HepG2 (cell line): ENCODE results near the gene WDR93. TPM values are rescaled to one million over a fixed set of nuclear protein-coding genes. Genes with fewer than 3 reads are reported as not detected.

Source experiments
- ARNTL ChIP-seq: sonication (generic); formaldehyde crosslinking; IDR thresholded peaks from 2 replicates; pipeline ENCODE4 v1.4.0; 2020; ENCODE audit warnings: mild to moderate bottlenecking, missing genetic modification reagents
- BORCS8-MEF2B ChIP-seq: sonication (generic); formaldehyde crosslinking; IDR thresholded peaks from 2 replicates; pipeline ENCODE4 v1.8.0; 2022; ENCODE audit warnings: mild to moderate bottlenecking, missing genetic modification reagents
- CBX5 ChIP-seq: sonication (generic); formaldehyde crosslinking; IDR thresholded peaks from 2 replicates; pipeline ENCODE4 v1.4.0; 2020; ENCODE audit warnings: missing genetic modification reagents, borderline replicate concordance
- DRAP1 ChIP-seq: IDR thresholded peaks from 2 replicates; pipeline ENCODE4 v1.6.1; 2016; ENCODE audit warnings: missing genetic modification reagents, missing compliant biosample characterization
- PAX8 ChIP-seq: sonication (generic); formaldehyde crosslinking; IDR thresholded peaks from 2 replicates; pipeline ENCODE4 v1.8.0; 2022; ENCODE audit warnings: mild to moderate bottlenecking, missing genetic modification reagents, borderline replicate concordance
- RNF2 ChIP-seq: fragments of 450-650 bp; conservative IDR thresholded peaks from 2 replicates; pipeline ENCODE4 v1.6.1; 2016; ENCODE audit warnings: low read depth
- ZBTB39 ChIP-seq: sonication (generic); formaldehyde crosslinking; IDR thresholded peaks from 2 replicates; pipeline ENCODE4 v1.5.0; 2020; ENCODE audit warnings: missing genetic modification reagents
- ZNF567 ChIP-seq: sonication (generic); formaldehyde crosslinking; IDR thresholded peaks from 2 replicates; pipeline ENCODE4 v1.8.1; 2023; ENCODE audit warnings: mild to moderate bottlenecking, missing genetic modification reagents, borderline replicate concordance
- ZNF660 ChIP-seq: sonication (generic); formaldehyde crosslinking; IDR thresholded peaks from 2 replicates; pipeline ENCODE4 v1.5.1; 2020; ENCODE audit warnings: mild to moderate bottlenecking, low read depth, missing genetic modification reagents, borderline replicate concordance
- ZNF687 ChIP-seq: sonication (generic); formaldehyde crosslinking; IDR thresholded peaks from 2 replicates; pipeline ENCODE4 v1.5.1; 2020; ENCODE audit warnings: mild to moderate bottlenecking, missing genetic modification reagents, moderate library complexity
- ZNF768 ChIP-seq: sonication (generic); formaldehyde crosslinking; IDR thresholded peaks from 2 replicates; pipeline ENCODE4 v1.4.0; 2020; ENCODE audit warnings: missing genetic modification reagents
- ZNF782 ChIP-seq: sonication (generic); formaldehyde crosslinking; IDR thresholded peaks from 2 replicates; pipeline ENCODE4 v1.4.0; 2020; ENCODE audit warnings: missing genetic modification reagents, mild to moderate bottlenecking, borderline replicate concordance
- ZNF883 ChIP-seq: sonication (generic); formaldehyde crosslinking; IDR thresholded peaks from 2 replicates; pipeline ENCODE4 v1.5.1; 2020; ENCODE audit warnings: mild to moderate bottlenecking, missing genetic modification reagents; ENCODE audit errors: not compliant biosample characterization
- ZSCAN29 ChIP-seq: sonication (generic); formaldehyde crosslinking; conservative IDR thresholded peaks from 2 replicates; pipeline ENCODE4 v1.4.0; 2020; ENCODE audit warnings: mild to moderate bottlenecking, missing genetic modification reagents
- polyA plus RNA-seq, 8 experiments: library from polyadenylated mRNA; depleted of rRNA in 3 of 8; stranded (reverse) in 7 of 8; unstranded in 1 of 8; fragments of >200 nt; fragmentation: Illumina TruSeq in 4 of 8; extraction: Trizol in 4 of 8; gene quantifications; 2 replicates each; pipeline versions ENCODE4 v1.2.1 to v1.2.3, GENCODE V29; 2011 to 2016; ENCODE audit warnings: low read depth in 4 of 8, missing spikeins in 1 of 8, mixed read lengths in 1 of 8; ENCODE audit not compliant: insufficient read depth in 1 of 8
- total RNA-seq, 5 experiments: library from RNA; depleted of rRNA; stranded (reverse); fragments of >200 nt; fragmentation: Illumina TruSeq; extraction: Trizol; gene quantifications; 2 replicates each; pipeline ENCODE4 v1.2.3, GENCODE V29; 2016; ENCODE audit warnings: low read depth in 1 of 5
- TF ChIP-seq, protein P1 (sequence below): sonication (generic); formaldehyde crosslinking; IDR thresholded peaks from 2 replicates; pipeline ENCODE4 v1.4.0; 2020; ENCODE audit warnings: mild to moderate bottlenecking, missing genetic modification reagents
- TF ChIP-seq, protein P2 (sequence below): IDR thresholded peaks from 2 replicates; pipeline ENCODE4 v1.6.1; 2016
- TF ChIP-seq, protein P3 (sequence below): sonication (generic); formaldehyde crosslinking; conservative IDR thresholded peaks from 2 replicates; pipeline ENCODE4 v1.4.0; 2020; ENCODE audit warnings: missing genetic modification reagents

Gene WDR93
- total and polyA plus RNA-seq, 2 of the 13 experiments (the other 11 are each of a cell fraction or from before 2014, with no cell fraction given) = 0.07 TPM; not detected in 1

DNA sequence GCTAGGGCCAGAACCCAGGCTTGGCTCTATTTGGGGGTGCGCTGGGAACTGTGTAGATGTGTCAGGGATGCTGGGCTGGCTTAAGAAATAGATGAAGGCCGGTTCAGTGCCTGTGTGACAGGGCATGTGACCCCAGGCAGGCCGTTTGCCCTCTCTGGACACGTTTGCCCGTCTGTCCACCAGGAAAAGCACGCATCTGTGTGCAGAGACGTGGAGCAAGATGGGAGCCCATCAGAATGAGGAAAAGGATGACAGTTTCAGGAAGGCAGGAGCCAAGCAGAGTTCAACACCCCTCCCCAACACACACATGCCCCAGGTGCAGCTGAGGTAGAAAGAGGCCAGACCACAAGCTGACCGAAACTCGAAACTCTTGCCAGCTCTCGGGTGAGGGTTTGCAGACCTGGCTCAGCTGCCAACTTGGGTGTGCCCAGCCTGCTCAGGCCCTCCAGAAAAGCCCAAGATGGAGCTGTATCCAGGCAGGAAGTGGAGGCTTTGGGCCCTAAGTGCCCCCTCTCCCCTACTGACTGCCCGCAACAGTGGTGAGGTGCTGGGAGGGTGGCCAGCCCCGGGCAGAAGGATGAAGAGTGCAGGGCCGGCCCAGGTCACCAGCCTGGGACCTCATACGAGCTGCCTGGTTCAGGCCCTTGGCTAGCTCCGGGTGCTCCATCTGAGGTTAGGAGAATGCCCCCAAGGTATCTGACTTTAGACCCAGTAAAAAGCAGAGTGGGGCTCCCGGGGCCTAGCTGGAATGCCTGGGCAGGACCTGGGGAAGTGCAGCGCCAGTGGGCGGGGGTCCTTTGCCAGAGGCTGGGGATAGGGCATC lies 70.6 kb downstream of the WDR93 start (continued):
- TF ChIP-seq DRAP1 (no peak), ZNF782 (0 out of 2 replicates have a peak, but pooled peaks have one; percentile 35), ZNF768 (CRISPR knock-in tag) (peak; percentile 49; the same call in 1 of the 2 replicates), ZNF687 (CRISPR knock-in tag) (peak; percentile 49; the same call in 1 of the 2 replicates), ZNF883 (CRISPR knock-in tag) (peak; percentile 22), PAX8 (CRISPR knock-in tag) (0 out of 2 replicates have a peak, but pooled peaks have one; percentile 57), ZSCAN29 (0 out of 2 replicates have a peak, but pooled peaks have one; percentile 77), CBX5 (CRISPR knock-in tag) (no peak), BORCS8-MEF2B (CRISPR knock-in tag) (no peak), ARNTL (CRISPR knock-in tag) (peak; percentile 39; the same call in 1 of the 2 replicates), ZBTB39 (no peak), ZNF660 (CRISPR knock-in tag) (no peak), RNF2 (no peak), ZNF567 (CRISPR knock-in tag) (no peak)
- TF ChIP-seq, protein P1, sequence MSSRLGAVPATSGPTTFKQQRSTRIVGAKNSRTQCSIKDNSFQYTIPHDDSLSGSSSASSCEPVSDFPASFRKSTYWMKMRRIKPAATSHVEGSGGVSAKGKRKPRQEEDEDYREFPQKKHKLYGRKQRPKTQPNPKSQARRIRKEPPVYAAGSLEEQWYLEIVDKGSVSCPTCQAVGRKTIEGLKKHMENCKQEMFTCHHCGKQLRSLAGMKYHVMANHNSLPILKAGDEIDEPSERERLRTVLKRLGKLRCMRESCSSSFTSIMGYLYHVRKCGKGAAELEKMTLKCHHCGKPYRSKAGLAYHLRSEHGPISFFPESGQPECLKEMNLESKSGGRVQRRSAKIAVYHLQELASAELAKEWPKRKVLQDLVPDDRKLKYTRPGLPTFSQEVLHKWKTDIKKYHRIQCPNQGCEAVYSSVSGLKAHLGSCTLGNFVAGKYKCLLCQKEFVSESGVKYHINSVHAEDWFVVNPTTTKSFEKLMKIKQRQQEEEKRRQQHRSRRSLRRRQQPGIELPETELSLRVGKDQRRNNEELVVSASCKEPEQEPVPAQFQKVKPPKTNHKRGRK (CRISPR knock-in tag) = 0 out of 2 replicates have a peak, but pooled peaks have one; percentile 55
- TF ChIP-seq, protein P2, sequence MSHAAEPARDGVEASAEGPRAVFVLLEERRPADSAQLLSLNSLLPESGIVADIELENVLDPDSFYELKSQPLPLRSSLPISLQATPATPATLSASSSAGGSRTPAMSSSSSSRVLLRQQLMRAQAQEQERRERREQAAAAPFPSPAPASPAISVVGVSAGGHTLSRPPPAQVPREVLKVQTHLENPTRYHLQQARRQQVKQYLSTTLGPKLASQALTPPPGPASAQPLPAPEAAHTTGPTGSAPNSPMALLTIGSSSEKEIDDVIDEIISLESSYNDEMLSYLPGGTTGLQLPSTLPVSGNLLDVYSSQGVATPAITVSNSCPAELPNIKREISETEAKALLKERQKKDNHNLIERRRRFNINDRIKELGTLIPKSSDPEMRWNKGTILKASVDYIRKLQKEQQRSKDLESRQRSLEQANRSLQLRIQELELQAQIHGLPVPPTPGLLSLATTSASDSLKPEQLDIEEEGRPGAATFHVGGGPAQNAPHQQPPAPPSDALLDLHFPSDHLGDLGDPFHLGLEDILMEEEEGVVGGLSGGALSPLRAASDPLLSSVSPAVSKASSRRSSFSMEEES (CRISPR knock-in tag) = no peak
- TF ChIP-seq, protein P3, sequence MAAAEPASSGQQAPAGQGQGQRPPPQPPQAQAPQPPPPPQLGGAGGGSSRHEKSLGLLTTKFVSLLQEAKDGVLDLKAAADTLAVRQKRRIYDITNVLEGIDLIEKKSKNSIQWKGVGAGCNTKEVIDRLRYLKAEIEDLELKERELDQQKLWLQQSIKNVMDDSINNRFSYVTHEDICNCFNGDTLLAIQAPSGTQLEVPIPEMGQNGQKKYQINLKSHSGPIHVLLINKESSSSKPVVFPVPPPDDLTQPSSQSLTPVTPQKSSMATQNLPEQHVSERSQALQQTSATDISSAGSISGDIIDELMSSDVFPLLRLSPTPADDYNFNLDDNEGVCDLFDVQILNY (CRISPR knock-in tag) = no peak
